Fibroblast of mammary gland (primary cell): Measurements from ENCODE around the gene SERF2.
A peak's percentile ranks its signal among the peaks of the same experiment; 100 is the strongest.
"Not testable (repeated sequence)": the region's sequence is repeated elsewhere in the genome, so short reads cannot be mapped to it uniquely, and the experiment has no call there.

Source experiments
- DNase-seq: peaks from one replicate; pipeline ENCODE4 v3.0.0-alpha.2; 2010; ENCODE audit warnings: low read depth
- H3K4me3 ChIP-seq: 2 replicates; pipeline ENCODE4 v1.5.1; 2011; ENCODE audit warnings: low read depth, mild to moderate bottlenecking, low read length, moderate library complexity; ENCODE audit not compliant: control insufficient read depth
- CTCF ChIP-seq: conservative IDR thresholded peaks from 2 replicates; pipeline ENCODE4 v1.5.1; 2011; ENCODE audit warnings: low read depth, low read length, inconsistent platforms; ENCODE audit not compliant: control insufficient read depth, insufficient read depth

SERF2 gene

DNA sequence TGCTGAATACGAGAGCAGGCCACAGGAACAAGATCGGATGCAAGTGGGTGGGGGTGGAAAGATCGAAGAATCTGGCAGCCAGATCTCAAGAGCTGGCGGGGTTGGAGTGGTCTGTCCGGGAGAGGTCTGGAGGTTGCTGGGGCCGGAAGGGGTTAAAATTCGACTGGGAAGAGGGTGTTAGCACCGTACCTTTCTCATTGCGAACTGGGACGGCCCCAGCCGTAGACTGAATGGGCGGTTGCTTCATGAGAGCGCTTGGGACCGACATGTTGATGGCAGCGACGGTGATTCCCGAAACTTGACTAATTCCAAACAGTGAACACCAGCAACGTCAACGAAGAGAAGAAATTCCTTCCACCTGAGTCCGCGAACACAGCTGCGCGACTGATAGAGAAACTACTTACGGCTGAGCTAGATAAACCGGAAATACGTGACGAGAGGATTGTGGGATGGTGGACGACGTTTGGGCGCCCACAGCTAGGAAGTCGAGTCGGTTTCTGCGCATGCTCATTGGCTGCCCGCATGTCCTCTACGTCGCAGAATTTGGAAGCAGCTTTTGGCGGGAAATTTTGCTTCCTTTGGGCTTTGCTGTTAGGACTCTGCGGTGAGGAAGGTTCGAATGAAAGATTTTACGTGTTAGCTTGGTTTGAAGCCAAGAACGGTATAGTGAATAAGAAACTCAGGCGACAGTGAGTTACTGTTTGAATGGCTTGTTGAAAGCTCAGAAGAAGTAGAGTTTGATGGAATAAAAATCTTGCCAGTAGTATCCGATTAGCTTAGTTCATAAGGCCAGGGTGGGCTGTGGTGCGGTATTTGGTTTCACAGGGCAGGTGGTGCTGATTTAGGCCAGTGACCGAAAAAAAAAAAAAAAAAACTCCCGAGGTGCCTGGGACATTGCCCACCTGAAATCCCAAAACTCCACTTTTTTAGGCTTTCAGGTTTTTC, 32.5 kb downstream of the SERF2 start, which contains the start of gene MFAP1:
Gene MFAP1, minus strand, starts transcription at position 389 of the 945 bp plus-strand sequence. Its CDS starts 121 bp downstream, at position 268.
- H3K4me3 ChIP-seq = peak within 1 kb of the TSS; percentile 97
- TF ChIP-seq CTCF = no peak
- peak; percentile 97 for DNase-seq

DNA sequence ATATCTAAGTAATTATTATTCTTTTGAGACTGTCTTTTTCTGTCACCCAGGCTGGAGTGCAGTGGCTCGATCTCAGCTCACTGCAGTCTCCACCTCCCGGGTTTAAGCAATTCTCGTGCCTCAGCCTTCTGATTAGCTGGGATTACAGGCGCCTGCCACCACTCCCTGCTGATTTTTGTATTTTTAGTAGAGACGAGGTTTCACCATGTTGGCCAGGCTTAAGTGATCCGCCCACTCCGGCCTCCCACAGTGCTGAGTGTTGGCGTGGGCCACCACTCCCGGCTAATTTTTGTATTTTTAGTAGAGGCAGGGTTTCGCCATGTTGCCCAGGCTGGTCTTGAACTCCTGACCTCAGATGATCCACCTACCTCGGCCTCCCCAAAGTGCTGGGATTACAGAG, 33.2 kb downstream of the SERF2 start:
- not testable (repeated sequence) for DNase-seq, H3K4me3 ChIP-seq

GRCh38 chr15:43826029-43826507, 33.9 kb downstream of the SERF2 start:
- no peak for TF ChIP-seq CTCF
- H3K4me3 ChIP-seq = peak overlapping the region; percentile 78
- DNase-seq = no peak

DNA sequence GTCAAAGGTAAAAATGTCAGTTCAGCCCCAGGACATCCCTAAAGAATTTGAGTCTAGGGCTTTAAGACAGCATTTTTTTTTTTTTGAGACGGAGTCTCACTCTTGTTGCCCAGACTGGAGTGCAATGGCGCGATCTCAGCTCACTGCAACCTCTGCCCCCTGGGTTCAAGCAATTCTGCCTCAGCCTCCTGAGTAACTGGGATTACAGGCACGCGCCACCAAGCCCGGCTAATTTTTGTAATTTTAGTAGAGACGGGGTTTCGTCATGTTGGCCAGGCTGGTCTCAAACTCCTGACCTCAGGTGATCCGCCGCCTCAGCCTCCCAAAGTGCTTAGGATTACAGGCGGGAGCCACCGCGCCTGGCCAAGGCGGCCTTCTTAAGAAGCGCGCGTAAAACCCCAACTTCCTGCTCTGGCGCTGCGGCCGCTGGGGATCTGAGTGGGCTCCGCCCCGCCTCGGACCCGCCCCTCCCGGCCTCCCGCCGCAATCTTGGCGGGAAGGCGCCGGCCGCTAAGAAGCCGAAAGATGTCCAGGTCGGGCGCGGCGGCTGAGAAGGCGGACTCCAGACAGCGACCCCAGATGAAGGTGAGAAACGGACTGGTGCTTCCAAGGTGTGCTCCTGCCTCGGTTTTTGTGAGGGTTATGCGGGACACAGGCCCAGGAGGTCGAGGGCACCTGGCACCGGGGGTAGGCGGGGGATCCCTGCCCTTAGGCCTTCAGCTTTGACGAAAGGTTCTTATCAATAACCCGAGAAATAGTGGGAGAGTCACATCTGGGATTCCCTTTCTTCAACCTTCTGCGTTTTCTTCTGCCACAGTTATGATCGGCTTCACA, 34.6 kb downstream of the SERF2 start, which contains the start of gene WDR76:
Gene WDR76, plus strand, starts transcription at position 495 of the 834 bp plus-strand sequence. Its CDS starts 31 bp downstream, at position 526.
- DNase-seq = peak; percentile 84
- peak within 1 kb of the TSS; percentile 78 for H3K4me3 ChIP-seq
- TF ChIP-seq CTCF = no peak

DNA sequence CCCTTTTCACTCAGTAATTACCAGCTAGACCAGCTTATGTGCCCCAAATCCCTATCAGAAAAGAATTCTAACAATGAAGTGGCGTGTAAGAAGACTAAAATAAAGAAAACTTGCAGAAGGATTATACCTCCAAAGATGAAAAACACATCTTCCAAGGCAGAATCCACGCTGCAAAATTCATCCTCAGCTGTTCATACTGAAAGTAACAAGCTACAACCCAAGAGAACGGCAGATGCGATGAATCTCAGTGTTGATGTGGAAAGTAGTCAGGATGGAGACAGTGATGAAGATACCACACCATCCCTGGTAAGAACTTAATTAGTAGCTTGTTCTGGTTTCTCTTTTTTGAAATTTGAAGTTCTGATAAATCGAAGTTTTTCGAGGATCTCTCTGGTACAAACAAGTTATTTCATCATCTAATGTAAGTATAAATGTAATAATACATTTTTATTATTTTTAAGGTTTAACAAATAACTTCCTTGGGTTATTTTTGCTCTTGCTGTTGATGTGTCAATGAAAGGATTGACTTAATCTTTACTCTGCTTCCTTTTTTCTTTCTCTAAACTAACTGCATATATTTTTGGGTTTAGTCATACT, 36.0 kb downstream of the SERF2 start:
- DNase-seq = peak; percentile 32
- H3K4me3 ChIP-seq = peak overlapping the region; percentile 78
- no peak for TF ChIP-seq CTCF

DNA sequence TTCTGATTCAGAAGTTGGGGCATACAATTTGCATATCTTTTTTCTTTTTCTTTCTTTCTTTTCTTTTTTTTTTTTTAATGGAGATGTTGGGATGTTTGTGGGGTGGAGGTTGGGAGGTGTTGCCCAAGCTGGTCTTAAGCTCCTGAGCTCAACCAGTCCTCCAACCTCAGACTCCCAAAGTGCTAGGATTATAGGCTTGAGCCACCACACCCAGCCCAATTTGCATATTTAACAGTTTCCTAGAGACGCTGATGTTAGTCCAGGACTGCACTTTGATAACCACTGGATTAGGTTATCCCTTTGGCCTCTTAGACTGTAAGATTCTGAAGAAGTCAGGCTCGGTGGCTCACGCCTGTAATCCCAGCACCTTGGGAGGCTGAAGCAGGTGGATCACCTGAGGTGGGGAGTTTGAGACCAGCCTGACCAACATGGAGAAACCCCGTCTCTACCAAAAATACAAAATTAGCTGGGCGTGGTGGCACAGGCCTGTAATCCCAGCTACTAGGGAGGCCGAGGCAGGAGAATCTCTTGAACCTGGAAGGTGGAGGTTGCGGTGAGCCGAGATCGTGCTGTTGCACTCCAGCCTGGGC, 37.9 kb downstream of the SERF2 start:
- DNase-seq, H3K4me3 ChIP-seq: not testable (repeated sequence)

GRCh38 chr15:43830691-43831275, 38.7 kb downstream of the SERF2 start:
- not testable (repeated sequence) for H3K4me3 ChIP-seq, DNase-seq

DNA sequence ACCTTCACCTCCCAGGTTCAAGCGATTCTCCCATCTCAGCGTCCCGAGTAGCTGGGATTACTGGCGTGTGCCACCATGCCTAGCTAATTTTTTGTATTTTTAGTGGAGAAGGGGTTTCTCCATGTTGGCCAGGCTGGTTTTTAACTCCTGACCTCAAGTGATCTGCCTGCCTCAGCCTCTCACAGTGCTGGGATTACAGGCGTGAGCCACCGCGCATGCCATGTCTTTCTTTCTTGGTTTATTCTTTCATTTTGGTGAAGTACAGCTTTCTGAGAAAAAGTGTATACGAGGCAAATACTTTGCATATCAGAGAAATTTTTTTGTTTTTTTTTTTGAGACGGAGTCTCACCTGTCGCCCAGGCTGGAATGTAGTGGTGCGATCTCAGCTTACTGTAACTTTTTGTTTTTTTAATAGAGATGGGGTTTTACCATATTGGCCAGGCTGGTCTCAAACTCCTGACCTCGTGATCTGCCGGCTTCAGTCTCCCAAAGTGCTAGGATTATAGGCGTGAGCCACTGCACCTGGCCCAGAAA, 39.5 kb downstream of the SERF2 start:
- not testable (repeated sequence) for H3K4me3 ChIP-seq, DNase-seq

- not testable (repeated sequence) for H3K4me3 ChIP-seq, DNase-seq
Measured at GRCh38 chr15:43832485-43832884, 40.4 kb downstream of the SERF2 start.
